ENCODE results near the gene ANKRD6.
"Not testable (repeated sequence)": the region's sequence is repeated elsewhere in the genome, so short reads cannot be mapped to it uniquely, and the experiment has no call there.

The ANKRD6 gene

GRCh38 chr6:89613790-89614189, 180.8 kb downstream of the ANKRD6 start:
- TF ChIP-seq, protein P1, sequence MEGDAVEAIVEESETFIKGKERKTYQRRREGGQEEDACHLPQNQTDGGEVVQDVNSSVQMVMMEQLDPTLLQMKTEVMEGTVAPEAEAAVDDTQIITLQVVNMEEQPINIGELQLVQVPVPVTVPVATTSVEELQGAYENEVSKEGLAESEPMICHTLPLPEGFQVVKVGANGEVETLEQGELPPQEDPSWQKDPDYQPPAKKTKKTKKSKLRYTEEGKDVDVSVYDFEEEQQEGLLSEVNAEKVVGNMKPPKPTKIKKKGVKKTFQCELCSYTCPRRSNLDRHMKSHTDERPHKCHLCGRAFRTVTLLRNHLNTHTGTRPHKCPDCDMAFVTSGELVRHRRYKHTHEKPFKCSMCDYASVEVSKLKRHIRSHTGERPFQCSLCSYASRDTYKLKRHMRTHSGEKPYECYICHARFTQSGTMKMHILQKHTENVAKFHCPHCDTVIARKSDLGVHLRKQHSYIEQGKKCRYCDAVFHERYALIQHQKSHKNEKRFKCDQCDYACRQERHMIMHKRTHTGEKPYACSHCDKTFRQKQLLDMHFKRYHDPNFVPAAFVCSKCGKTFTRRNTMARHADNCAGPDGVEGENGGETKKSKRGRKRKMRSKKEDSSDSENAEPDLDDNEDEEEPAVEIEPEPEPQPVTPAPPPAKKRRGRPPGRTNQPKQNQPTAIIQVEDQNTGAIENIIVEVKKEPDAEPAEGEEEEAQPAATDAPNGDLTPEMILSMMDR (conservative IDR thresholded peaks at IDR 0.05; ENCODE audit: low read depth, low read length): no peak
- DNase-seq (ENCODE audit: low read depth): no peak
- H3K4me3 ChIP-seq (ENCODE audit: low read length): no peak overlapping the region

DNA sequence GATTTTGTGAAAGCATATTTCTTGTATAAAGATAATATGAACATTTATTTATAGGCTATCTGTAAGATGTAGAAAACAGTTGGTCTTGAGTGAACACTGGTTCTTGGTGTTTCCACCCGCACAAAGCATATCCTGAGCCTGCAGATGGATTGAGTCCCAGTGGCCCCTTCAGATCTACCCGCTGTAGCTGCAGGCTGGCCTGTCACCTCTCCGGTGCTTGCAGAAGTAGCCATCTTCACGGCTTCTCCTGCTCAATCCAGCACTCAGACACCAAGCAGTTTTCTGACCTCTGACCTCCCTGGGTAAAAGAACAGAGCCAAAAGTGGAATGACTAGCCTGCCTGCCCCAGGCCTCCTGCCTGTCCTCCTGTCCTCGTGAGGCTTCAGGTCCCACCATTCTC, 182.9 kb downstream of the ANKRD6 start:
- TF ChIP-seq, protein P1 (conservative IDR thresholded peaks at IDR 0.05; ENCODE audit: low read depth, low read length): no peak
- DNase-seq (ENCODE audit: low read depth): no peak
- no peak overlapping the region for H3K4me3 ChIP-seq (ENCODE audit: low read length)

DNA sequence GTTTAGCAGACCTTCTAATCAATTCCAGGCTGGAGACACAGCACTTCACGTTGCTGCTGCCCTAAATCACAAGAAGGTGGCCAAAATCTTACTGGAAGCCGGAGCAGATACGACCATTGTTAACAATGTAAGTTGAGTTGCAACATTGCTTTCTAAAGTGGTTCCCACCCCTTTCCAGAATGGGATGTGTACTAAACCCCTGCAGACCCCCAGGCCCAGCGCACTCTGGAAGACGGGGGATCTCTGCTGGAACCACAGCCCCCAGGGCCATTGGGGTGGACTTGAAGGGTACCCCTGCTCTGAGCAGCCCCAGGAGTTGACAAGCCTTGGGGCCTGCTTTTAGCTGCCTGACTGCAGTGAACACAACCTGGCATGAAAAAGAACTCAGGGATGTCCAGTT, 183.6 kb downstream of the ANKRD6 start:
- H3K4me3 ChIP-seq (ENCODE audit: low read length): no peak overlapping the region
- TF ChIP-seq, protein P1 (conservative IDR thresholded peaks at IDR 0.05; ENCODE audit: low read depth, low read length): no peak
- no peak for DNase-seq (ENCODE audit: low read depth)

- no peak for DNase-seq (ENCODE audit: low read depth)
- no peak overlapping the region for H3K4me3 ChIP-seq (ENCODE audit: low read length)
These were observed 185.1 kb downstream of the ANKRD6 start for GRCh38 chr6:89618026-89618425.

DNA sequence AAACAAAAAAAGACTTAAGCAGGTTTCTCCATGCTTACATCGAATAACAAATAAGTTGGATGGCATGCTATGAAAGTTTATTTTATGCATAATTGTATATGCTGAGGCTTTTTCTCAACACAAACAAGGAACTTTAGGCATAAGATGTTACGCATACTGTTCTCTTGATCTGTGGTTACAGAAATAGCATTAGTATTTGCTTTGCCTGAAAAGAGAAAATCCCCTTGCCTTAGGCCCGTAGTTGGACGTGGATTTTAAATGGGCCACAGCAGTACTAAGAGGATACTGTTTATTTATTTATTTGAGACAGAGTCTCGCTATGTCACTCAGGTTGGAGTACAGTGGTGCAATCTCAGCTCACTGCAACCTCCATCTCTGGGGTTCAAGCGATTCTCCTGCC, 186.6 kb downstream of the ANKRD6 start:
- TF ChIP-seq, protein P1 (conservative IDR thresholded peaks at IDR 0.05; ENCODE audit: low read depth, low read length): no peak
- no peak overlapping the region for H3K4me3 ChIP-seq (ENCODE audit: low read length)
- no peak for DNase-seq (ENCODE audit: low read depth)

More at GRCh38 chr6:89618026-89618425, 185.1 kb downstream of the ANKRD6 start:
- TF ChIP-seq, protein P1 (conservative IDR thresholded peaks at IDR 0.05; ENCODE audit: low read depth, low read length): no peak

GRCh38 chr6:89623749-89624148, 190.8 kb downstream of the ANKRD6 start:
- TF ChIP-seq, protein P1 (conservative IDR thresholded peaks at IDR 0.05; ENCODE audit: low read depth, low read length): no peak
- H3K4me3 ChIP-seq (ENCODE audit: low read length): no peak overlapping the region
- no peak for DNase-seq (ENCODE audit: low read depth)

DNA sequence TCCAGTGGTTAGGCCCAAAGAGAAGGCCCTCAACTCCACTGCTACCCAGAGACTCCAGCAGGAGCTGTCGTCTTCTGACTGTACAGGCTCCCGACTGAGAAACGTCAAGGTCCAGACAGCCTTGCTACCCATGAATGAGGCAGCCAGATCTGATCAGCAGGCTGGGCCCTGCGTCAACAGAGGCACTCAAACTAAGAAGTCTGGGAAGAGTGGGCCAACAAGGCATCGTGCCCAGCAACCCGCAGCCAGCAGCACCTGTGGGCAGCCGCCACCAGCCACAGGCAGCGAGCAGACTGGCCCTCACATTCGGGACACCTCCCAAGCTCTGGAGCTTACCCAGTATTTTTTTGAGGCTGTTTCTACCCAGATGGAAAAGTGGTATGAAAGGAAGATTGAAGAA, 197.5 kb downstream of the ANKRD6 start:
- no peak for DNase-seq (ENCODE audit: low read depth)
- TF ChIP-seq, protein P1 (conservative IDR thresholded peaks at IDR 0.05; ENCODE audit: low read depth, low read length): no peak
- no peak overlapping the region for H3K4me3 ChIP-seq (ENCODE audit: low read length)

GRCh38 chr6:89636412-89636811, 203.5 kb downstream of the ANKRD6 start:
- not testable (repeated sequence) for H3K4me3 ChIP-seq (ENCODE audit: low read length); DNase-seq (ENCODE audit: low read depth)

All from retinal pigment epithelial cell (primary cell).